MM.1S (cell line): ENCODE data around the gene PAM16.

Experiments used
- DNase-seq: peaks from one replicate; pipeline ENCODE4 v3.0.0-alpha.2; 2015
- H2AFZ ChIP-seq: fragments of 300-600 bp; sonication (generic); 2 replicates; pipeline ENCODE4 v1.6.0; 2016; ENCODE audit warnings: antibody characterized with exemption, low read length
- H3F3A ChIP-seq: fragments of 300-600 bp; sonication (generic); 2 replicates; pipeline ENCODE4 v1.6.1; 2016; ENCODE audit warnings: mild to moderate bottlenecking, antibody characterized with exemption, low read length, moderate library complexity, mixed read lengths; ENCODE audit not compliant: insufficient read depth
- H3K27ac ChIP-seq: fragments of 300-600 bp; sonication (generic); 2 replicates; pipeline ENCODE4 v1.5.1; 2016; ENCODE audit warnings: mild to moderate bottlenecking, low read length
- H3K27me3 ChIP-seq: fragments of 300-600 bp; sonication (generic); replicated peaks from 2 replicates; pipeline ENCODE4 v1.6.0; 2016; ENCODE audit warnings: low read length; ENCODE audit not compliant: insufficient read depth
- H3K36me3 ChIP-seq: fragments of 300-600 bp; sonication (generic); replicated peaks from 2 replicates; pipeline ENCODE4 v1.6.1; 2016; ENCODE audit warnings: mild to moderate bottlenecking, low read length, mixed read lengths; ENCODE audit not compliant: insufficient read depth
- H3K4me1 ChIP-seq: fragments of 300-600 bp; sonication (generic); 2 replicates; pipeline ENCODE4 v1.6.1; 2016; ENCODE audit warnings: low read length, mixed read lengths
- H3K4me2 ChIP-seq: fragments of 300-600 bp; sonication (generic); 2 replicates; pipeline ENCODE4 v1.6.0; 2016; ENCODE audit warnings: low read depth, low read length
- H3K4me3 ChIP-seq: fragments of 300-600 bp; sonication (generic); 2 replicates; pipeline ENCODE4 v1.5.1; 2016; ENCODE audit warnings: low read length, mixed read lengths
- H3K79me2 ChIP-seq: fragments of 300-600 bp; sonication (generic); 2 replicates; pipeline ENCODE4 v1.6.1; 2016; ENCODE audit warnings: mixed run types, low read length, mixed read lengths
- H3K9ac ChIP-seq: fragments of 300-600 bp; sonication (generic); 2 replicates; pipeline ENCODE4 v1.6.1; 2016; ENCODE audit warnings: low read length, mixed read lengths
- H3K9me2 ChIP-seq: fragments of 300-600 bp; sonication (generic); replicated peaks from 2 replicates; pipeline ENCODE4 v1.6.1; 2016; ENCODE audit warnings: mild to moderate bottlenecking, low read length, mixed read lengths; ENCODE audit not compliant: insufficient read depth
- H3K9me3 ChIP-seq: fragments of 300-600 bp; sonication (generic); replicated peaks from 2 replicates; pipeline ENCODE4 v1.6.1; 2016; ENCODE audit warnings: mild to moderate bottlenecking, low read length, mixed read lengths; ENCODE audit not compliant: insufficient read depth
- H4K20me1 ChIP-seq: fragments of 300-600 bp; sonication (generic); 2 replicates; pipeline ENCODE4 v1.6.1; 2016; ENCODE audit warnings: mild to moderate bottlenecking, low read length, moderate library complexity, mixed read lengths; ENCODE audit not compliant: insufficient read depth
- CTCF ChIP-seq: fragments of 300-600 bp; sonication (generic); IDR thresholded peaks from 2 replicates; pipeline ENCODE4 v1.5.1; 2016; ENCODE audit warnings: antibody characterized with exemption, low read length, mixed read lengths
- EZH2 ChIP-seq: fragments of 300-600 bp; sonication (generic); optimal IDR thresholded peaks from 2 replicates; pipeline ENCODE3; 2017; ENCODE audit warnings: low read depth, mild to moderate bottlenecking, antibody characterized with exemption, low read length, mixed read lengths
- EZH2phosphoT487 ChIP-seq: fragments of 300-600 bp; sonication (generic); IDR thresholded peaks from 2 replicates; pipeline ENCODE4 v1.6.1; 2018; ENCODE audit warnings: antibody characterized with exemption, low read length

The PAM16 gene

GRCh38 chr16:4371357-4372000 is 20.4 kb upstream of the PAM16 start, which contains the start of gene VASN:
TSS of gene VASN (plus strand) at chr16:4371848. CDS start at chr16:4380878, 9,030 bp downstream.
- Histone ChIP-seq H3K9me3 (no peaks in the 10 kb centered on the region), H3K79me2 (peaks cover 14% of the 10 kb centered on the region), H3K9me2 (no peaks in the 10 kb centered on the region), H3K27ac (no peak within 1 kb of the TSS), H3K36me3 (no peaks in the 10 kb centered on the region), H3F3A (no peaks in the 10 kb centered on the region), H3K27me3 (no peaks in the 10 kb centered on the region), H3K9ac (no peak within 1 kb of the TSS), H3K4me2 (no peak within 1 kb of the TSS), H3K4me1 (no peaks in the 10 kb centered on the region), H2AFZ (no peak within 1 kb of the TSS), H4K20me1 (no peaks in the 10 kb centered on the region), H3K4me3 (no peak within 1 kb of the TSS)
- DNase-seq: no peak
- TF ChIP-seq EZH2 (no peak), EZH2phosphoT487 (no peak), CTCF (no peak)

GRCh38 chr16:4370570-4371356 is 19.6 kb upstream of the PAM16 start:
- Histone ChIP-seq H3K4me3 (no peak overlapping the region), H3K4me1 (no peaks in the 10 kb centered on the region), H3K36me3 (no peaks in the 10 kb centered on the region), H3K4me2 (no peak overlapping the region), H4K20me1 (no peaks in the 10 kb centered on the region), H3K27me3 (no peaks in the 10 kb centered on the region), H3K9me2 (no peaks in the 10 kb centered on the region), H3K27ac (no peak overlapping the region), H3F3A (no peaks in the 10 kb centered on the region), H3K79me2 (peaks cover 14% of the 10 kb centered on the region), H3K9me3 (no peaks in the 10 kb centered on the region), H2AFZ (no peak overlapping the region), H3K9ac (no peak overlapping the region)
- TF ChIP-seq EZH2: no peak
- no peak for TF ChIP-seq CTCF
- no peak for TF ChIP-seq EZH2phosphoT487
- DNase-seq: no peak

GRCh38 chr16:4370151-4370550 is 19.0 kb upstream of the PAM16 start:
- Histone ChIP-seq H3K27me3 (no peaks in the 10 kb centered on the region), H3K4me3 (no peak overlapping the region), H3K79me2 (peaks cover 14% of the 10 kb centered on the region), H3K27ac (no peak overlapping the region), H3K36me3 (no peaks in the 10 kb centered on the region), H3K4me2 (no peak overlapping the region), H3K9me3 (no peaks in the 10 kb centered on the region), H3K4me1 (no peaks in the 10 kb centered on the region), H3K9me2 (no peaks in the 10 kb centered on the region), H3F3A (no peaks in the 10 kb centered on the region), H2AFZ (no peak overlapping the region), H4K20me1 (no peaks in the 10 kb centered on the region), H3K9ac (no peak overlapping the region)
- TF ChIP-seq EZH2phosphoT487 (no peak), CTCF (no peak), EZH2 (no peak)
- no peak for DNase-seq
